Hepatocyte (in vitro differentiated cells): ENCODE results near the gene CACNA1C. TPM values are rescaled to one million over a fixed set of nuclear protein-coding genes. Genes with fewer than 3 reads are reported as not detected.

Experiments
- DNase-seq: peaks from one replicate; pipeline ENCODE4 v3.0.0-alpha.2; 2016; ENCODE audit warnings: low spot score
- H2AFZ ChIP-seq: fragments of 200-600 bp; sonication (generic); 2 replicates; pipeline ENCODE4 v1.6.0; 2016; ENCODE audit warnings: antibody characterized with exemption, mild to moderate bottlenecking
- H3K27ac ChIP-seq: fragments of 200-600 bp; sonication (generic); 2 replicates; pipeline ENCODE4 v1.5.1; 2016; ENCODE audit warnings: mild to moderate bottlenecking
- H3K27me3 ChIP-seq: fragments of 200-600 bp; sonication (generic); 2 replicates; pipeline ENCODE4 v1.6.1; 2016
- H3K36me3 ChIP-seq: fragments of 200-600 bp; sonication (generic); replicated peaks from 2 replicates; pipeline ENCODE4 v1.5.1; 2016; ENCODE audit warnings: low read depth; ENCODE audit not compliant: insufficient read depth
- H3K4me1 ChIP-seq: fragments of 200-600 bp; sonication (generic); 2 replicates; pipeline ENCODE4 v1.5.1; 2016; ENCODE audit warnings: mild to moderate bottlenecking, moderate library complexity; ENCODE audit not compliant: insufficient read depth
- H3K4me2 ChIP-seq: fragments of 200-600 bp; sonication (generic); 2 replicates; pipeline ENCODE4 v1.6.0; 2016
- H3K4me3 ChIP-seq: fragments of 200-600 bp; sonication (generic); 2 replicates; pipeline ENCODE4 v1.5.1; 2016; ENCODE audit warnings: mild to moderate bottlenecking
- H3K79me2 ChIP-seq: fragments of 200-600 bp; sonication (generic); 2 replicates; pipeline ENCODE4 v1.6.0; 2017; ENCODE audit warnings: mild to moderate bottlenecking
- H3K9me2 ChIP-seq: fragments of 200-600 bp; sonication (generic); replicated peaks from 2 replicates; pipeline ENCODE4 v1.6.0; 2017; ENCODE audit warnings: mild to moderate bottlenecking; ENCODE audit not compliant: insufficient read depth
- H3K9me3 ChIP-seq: fragments of 200-600 bp; sonication (generic); 2 replicates; pipeline ENCODE4 v1.5.1; 2016; ENCODE audit warnings: low read depth, mild to moderate bottlenecking
- H4K20me1 ChIP-seq: fragments of 200-600 bp; sonication (generic); 2 replicates; pipeline ENCODE4 v1.6.0; 2016; ENCODE audit warnings: mild to moderate bottlenecking; ENCODE audit not compliant: insufficient read depth, poor library complexity, severe bottlenecking
- CTCF ChIP-seq: fragments of 200-600 bp; sonication (generic); IDR thresholded peaks from 2 replicates; pipeline ENCODE4 v1.5.1; 2016; ENCODE audit warnings: antibody characterized with exemption, mild to moderate bottlenecking; ENCODE audit not compliant: poor library complexity
- EZH2 ChIP-seq: fragments of 200-600 bp; sonication (generic); IDR thresholded peaks from 2 replicates; pipeline ENCODE4 v1.6.1; 2016; ENCODE audit warnings: antibody characterized with exemption, mild to moderate bottlenecking, borderline replicate concordance
- EZH2phosphoT487 ChIP-seq: fragments of 200-600 bp; sonication (generic); IDR thresholded peaks from one replicate; pipeline ENCODE4 v1.6.1; 2018; ENCODE audit warnings: antibody characterized with exemption, mild to moderate bottlenecking, low read depth, moderate library complexity; ENCODE audit not compliant: unreplicated experiment, severe bottlenecking
- WGBS: methylation state at CpG from one replicate; pipeline ENCODE4 v1.1.6; 2016; ENCODE audit warnings: low lambda C conversion rate; ENCODE audit errors: missing lambda C conversion rate; 5-methylcytosine and 5-hydroxymethylcytosine counted together
- polyA plus RNA-seq: library from polyadenylated mRNA; unstranded; fragments of >200 nt; fragmentation: Nextera tagmentation; extraction: Ambion mirVana; gene quantifications from 2 replicates; pipeline ENCODE4 v1.2.1, GENCODE V29; 2016
- total RNA-seq: library from RNA; depleted of rRNA; stranded (reverse); fragments of >200 nt; gene quantifications from 2 replicates; pipeline ENCODE4 v1.2.3, GENCODE V29; 2014

The CACNA1C gene
- total and polyA plus RNA-seq, 2 experiments from 2014 or later = 3.2 to 4.0 TPM

GRCh38 chr12:2466211-2466610, 413.4 kb downstream of the CACNA1C start:
- Histone ChIP-seq H3K4me2 (no peak overlapping the region), H3K79me2 (no peaks in the 10 kb centered on the region), H3K9me2 (no peaks in the 10 kb centered on the region), H3K4me3 (no peak overlapping the region), H3K4me1 (no peaks in the 10 kb centered on the region), H3K27ac (no peak overlapping the region), H2AFZ (no peak overlapping the region), H3K27me3 (no peaks in the 10 kb centered on the region), H3K36me3 (no peaks in the 10 kb centered on the region), H3K9me3 (no peaks in the 10 kb centered on the region), H4K20me1 (no peaks in the 10 kb centered on the region)
- TF ChIP-seq EZH2 (no peak), EZH2phosphoT487 (no peak), CTCF (no peak)
- 77% methylated on average over 3 of the region's 3 CpGs for WGBS
- no peak for DNase-seq

- Histone ChIP-seq H3K36me3 (no peaks in the 10 kb centered on the region), H3K4me1 (no peaks in the 10 kb centered on the region), H3K9me2 (no peaks in the 10 kb centered on the region), H4K20me1 (no peaks in the 10 kb centered on the region), H3K27ac (no peak overlapping the region), H3K9me3 (no peaks in the 10 kb centered on the region), H3K79me2 (no peaks in the 10 kb centered on the region), H3K27me3 (no peaks in the 10 kb centered on the region), H3K4me2 (no peak overlapping the region), H2AFZ (no peak overlapping the region), H3K4me3 (no peak overlapping the region)
- 97% methylated on average over 13 of the region's 17 CpGs for WGBS
- TF ChIP-seq EZH2 = no peak
- TF ChIP-seq CTCF = no peak
- no peak for TF ChIP-seq EZH2phosphoT487
- DNase-seq = no peak
Observed at GRCh38 chr12:2467447-2468195, 414.8 kb downstream of the CACNA1C start.

GRCh38 chr12:2475984-2476383, 423.2 kb downstream of the CACNA1C start:
- no peak overlapping the region for H3K4me3 ChIP-seq
- no peaks in the 10 kb centered on the region for H3K36me3 ChIP-seq
- H3K79me2 ChIP-seq = no peaks in the 10 kb centered on the region
- no peak overlapping the region for H3K4me2 ChIP-seq
- no peaks in the 10 kb centered on the region for H3K9me3 ChIP-seq
- H2AFZ ChIP-seq = no peak overlapping the region
- DNase-seq = no peak
- 87% methylated on average over 5 of the region's 5 CpGs for WGBS
- H4K20me1 ChIP-seq = no peaks in the 10 kb centered on the region
- H3K27ac ChIP-seq = no peak overlapping the region
- H3K4me1 ChIP-seq = no peaks in the 10 kb centered on the region
- H3K9me2 ChIP-seq = no peaks in the 10 kb centered on the region
- no peaks in the 10 kb centered on the region for H3K27me3 ChIP-seq
- TF ChIP-seq EZH2phosphoT487 = no peak
- TF ChIP-seq CTCF = no peak
- no peak for TF ChIP-seq EZH2
